Putamen (tissue), 1 donor: ENCODE data around the gene GALNT18.

Source experiments
- DNase-seq: peaks from one replicate; pipeline ENCODE4 v3.0.0-alpha.2; 2016; ENCODE audit warnings: low spot score

The GALNT18 gene

DNA sequence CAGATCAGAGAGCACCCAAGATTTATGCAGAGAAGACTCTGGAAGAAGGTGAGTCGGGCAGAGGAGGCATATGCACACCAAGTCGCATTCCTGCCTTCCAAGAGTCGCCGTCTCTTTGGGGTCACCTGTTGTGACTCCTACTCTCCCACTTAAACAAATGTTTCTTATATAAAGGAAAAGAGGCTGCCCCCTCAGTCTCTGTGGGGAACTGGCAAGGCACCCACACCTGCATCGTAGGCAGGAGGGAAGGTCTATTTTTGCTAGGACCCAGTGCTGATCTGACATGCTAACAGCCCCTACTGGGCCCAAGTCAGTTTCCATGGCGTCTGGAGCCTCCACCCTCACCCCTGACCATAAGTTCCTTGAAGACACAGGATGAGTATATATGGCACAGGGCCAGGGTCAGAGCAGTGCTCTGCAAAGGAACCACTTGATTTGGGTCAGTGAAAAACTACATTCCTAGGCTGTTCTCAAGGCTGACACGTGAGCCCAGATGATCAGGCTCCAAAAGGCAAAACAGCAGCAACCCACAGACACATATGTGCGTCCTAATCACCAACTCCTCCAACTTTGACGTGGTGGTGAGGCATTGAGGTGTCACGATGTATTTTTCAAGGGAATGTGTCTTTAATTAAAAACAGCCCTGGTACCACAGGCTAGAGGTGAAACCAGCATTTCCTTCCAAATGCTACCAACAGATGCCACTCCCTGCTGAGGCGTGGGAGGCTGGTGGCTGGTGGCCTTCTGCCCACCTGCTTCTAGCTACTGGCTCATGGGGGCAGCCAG, 213.2 kb downstream of the GALNT18 start:
- no peak for DNase-seq

DNA sequence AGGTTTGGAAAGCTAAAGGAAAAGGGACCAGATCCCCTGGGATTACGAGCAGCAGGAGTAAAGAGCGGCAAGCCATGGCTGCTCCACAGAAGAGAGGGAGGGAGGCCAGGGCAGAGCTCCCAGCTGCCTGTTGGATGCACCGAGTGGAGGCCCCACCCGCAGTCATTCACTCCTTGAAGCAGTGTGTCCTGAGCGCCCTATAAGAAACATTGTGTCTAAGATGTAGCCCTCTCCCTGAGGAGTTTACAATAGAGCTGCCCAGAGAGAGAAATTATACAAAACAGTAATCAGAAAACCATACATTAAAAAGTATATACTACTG, 214.1 kb downstream of the GALNT18 start:
- DNase-seq = no peak

DNA sequence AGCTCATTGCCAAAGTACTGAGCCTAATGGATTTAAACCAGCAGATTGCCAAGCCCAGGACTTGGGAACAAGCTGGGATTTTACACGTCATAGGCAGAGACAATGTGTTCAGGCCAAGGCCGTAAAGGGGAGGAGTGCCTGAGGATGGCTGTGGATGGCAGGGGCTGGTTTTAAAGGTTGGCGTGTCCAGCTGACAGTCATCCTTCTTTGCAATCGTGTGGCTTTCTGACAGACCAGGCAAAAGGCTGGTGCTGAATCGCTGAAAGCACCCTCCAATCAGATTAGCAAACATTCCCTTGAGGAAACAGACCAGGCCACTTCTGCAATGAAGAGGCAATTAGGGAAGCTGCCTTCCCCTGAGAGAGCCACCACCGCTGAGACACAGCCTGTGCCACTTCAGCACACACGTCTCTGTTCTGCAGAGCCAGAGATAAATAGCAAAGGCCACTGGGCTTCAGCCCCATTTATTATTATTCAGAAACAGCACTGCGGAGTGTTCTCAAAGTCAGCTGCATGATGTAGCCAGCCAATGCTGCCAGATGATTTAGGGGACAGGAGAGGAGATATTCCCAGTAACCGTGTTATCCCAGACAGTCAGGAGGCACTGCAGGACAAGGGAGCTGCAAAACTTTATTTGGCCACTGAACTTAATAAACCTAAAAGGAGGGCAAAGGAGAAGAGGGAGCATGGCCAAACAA, 214.6 kb downstream of the GALNT18 start:
- DNase-seq = no peak

DNA sequence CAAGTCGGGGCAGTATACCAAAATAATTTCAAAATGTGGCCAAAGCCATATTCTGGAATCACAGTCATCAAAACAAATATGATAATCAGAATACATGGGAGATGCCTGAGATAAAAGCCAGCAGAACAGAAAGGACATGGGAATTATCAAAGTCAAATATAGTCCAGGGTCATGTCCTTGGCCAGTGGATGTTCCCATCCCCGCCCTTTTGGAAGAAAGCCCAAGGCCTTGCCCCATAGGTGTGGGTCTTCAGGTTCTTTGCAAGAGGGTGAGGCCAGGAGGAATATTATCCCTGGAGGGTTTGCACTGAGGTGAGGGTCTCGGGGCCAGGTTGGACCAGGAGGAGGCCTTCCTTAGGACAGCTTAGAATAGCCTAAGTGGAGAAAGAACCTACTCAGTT, 215.2 kb downstream of the GALNT18 start:
- no peak for DNase-seq

DNA sequence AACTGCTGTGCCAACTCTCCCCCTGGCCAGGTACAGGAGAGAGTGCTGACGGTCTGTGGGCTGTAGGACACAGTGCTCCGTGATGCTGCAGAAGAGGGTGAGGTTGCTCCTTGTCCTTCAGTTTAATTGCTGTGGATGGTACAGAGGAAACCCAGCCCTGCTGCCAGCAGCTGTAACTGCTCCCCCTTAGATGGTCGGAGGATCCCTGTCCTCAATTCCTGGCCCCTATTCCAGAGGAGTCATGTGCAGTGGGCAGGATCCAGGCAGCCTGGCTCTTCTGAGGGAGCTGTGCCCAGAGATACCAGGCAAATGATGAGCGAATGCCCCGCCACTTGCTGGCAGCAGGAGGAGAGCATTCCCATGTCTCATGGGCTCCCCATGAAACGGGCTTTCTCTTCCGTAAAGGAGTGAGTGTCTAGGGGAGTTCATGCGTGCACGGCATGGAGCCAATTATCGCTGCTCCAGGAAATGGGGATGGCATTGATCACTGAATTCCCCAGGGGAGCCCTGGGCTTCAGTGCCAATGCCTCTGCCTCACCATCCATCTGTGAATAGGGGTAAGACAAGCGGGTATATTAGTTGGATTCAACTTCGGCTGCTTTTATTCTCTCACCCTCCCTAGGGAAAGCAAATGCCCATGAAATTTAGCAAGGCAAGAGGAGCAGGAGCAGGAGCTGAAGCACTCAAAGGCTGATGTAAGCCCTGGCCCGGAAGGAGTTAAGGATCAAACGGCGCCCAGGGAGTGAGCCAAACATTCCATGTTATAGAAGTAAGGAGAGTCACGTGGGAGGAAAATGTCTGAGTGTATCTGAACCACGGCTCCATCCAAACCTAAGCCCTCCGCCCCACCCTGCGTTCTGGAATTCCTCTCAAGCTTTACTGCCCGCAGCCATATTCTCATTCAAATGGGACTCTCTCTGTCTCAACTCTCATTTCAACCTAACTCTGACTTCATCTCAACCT, 217.8 kb downstream of the GALNT18 start:
- DNase-seq = no peak

DNA sequence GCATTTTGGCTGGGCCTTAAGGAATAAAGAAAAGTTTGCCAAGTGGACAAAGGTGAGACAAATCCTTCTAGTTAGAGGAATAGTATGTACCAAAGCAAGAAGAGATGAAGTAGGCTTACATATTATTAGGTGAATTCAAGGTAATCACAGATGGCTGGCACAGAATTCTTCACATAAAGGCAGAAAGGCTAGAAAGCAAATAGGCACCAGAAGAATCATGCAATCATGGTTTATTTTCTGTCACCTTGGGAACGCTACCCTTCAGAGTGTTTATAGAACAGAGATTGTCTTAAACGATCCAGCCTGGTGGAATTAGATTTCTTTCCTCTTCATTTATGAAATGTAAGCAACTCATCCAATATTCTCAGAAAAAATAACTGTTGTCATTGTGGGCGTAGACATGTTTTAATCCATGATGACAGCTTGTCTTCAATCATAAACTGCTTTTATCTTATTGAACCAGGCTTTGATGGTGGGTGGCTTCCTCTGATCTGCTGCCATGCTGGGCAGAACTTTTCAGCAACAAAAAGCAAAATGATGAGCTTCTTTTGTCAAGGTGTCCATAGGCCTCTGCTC, 219.8 kb downstream of the GALNT18 start:
- DNase-seq = no peak

DNA sequence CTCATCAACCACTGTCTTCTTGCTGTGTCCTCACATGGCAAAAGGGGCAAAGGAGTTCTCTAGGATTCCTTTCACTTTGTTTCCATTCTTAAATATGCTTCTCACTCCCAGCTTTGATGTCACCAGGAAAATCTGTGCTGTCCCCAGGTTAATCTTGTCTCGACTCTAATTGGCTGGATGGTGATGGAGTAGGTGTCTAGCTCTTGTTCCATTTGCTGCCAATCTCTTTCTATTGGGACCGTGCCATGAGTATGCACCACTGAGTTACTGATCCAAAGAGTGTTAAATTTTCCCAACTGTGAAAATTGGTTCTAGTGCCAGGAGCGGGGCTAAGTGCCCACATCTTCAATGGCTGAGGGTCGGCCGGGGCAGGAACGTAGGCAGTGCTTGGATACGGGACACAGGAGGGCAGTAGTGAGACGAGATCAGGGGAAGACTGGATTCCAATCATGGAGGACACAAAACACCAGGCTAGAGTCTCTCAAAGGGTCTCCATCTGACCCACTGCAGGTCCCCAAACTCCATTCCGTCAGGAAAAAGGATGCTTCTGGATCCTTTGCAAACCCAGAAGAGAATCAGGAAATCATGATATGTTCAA, 221.1 kb downstream of the GALNT18 start:
- no peak for DNase-seq

DNA sequence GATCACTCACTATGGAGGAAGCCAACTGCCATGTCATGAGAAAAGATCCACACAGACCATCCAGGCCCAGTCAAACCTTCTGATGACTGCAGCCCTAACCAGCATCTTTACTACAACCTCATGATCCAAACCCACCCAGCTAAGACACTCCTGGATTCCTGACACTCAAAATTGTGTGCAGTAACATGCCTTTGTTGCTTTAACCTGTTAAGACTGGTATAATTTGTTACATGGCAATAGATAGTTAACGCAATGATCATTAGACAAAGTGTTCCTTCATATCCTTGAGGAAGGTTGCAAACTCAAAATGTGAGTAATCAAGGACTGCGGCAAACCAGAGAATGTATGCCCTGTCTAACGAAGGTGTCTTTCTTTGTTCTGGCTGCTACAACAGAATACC, 221.7 kb downstream of the GALNT18 start:
- DNase-seq = no peak

DNA sequence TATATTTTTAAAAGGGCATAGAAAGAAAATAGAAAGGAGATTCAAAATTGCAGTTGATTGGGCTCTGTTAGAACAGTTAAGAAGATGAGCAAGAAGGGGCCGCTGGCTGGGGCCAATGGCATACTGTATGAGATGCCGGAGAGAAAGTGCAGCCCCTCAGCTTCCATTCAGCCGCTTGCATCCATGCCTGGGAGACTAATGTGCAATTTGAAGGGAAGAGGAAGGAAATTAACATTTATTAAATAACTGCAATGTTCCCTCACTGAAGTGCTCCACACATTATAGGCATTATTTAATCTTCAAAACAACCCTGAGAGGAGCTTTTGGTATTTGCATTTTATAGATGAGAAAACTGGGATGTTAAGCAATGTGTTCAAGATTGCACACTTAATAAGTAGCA, 224.0 kb downstream of the GALNT18 start:
- DNase-seq = no peak

DNA sequence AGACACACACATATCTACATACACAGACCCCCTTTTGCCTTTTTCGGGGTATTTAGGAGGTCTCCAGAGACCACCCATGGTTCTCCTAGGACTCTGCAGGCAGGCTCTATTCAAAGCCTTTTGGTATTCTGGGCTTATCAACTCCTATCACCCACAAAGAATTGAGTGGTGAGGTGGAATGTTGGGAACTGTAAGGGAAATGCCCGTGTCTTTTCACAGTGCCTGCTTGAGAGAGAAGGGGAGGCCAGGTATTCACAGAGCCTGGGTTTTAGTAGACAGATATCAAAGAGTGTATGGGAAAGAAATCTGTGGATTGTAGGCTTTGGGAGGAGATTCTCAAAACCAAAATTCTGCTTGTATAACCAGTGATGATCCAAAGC, 224.8 kb downstream of the GALNT18 start:
- no peak for DNase-seq

DNA sequence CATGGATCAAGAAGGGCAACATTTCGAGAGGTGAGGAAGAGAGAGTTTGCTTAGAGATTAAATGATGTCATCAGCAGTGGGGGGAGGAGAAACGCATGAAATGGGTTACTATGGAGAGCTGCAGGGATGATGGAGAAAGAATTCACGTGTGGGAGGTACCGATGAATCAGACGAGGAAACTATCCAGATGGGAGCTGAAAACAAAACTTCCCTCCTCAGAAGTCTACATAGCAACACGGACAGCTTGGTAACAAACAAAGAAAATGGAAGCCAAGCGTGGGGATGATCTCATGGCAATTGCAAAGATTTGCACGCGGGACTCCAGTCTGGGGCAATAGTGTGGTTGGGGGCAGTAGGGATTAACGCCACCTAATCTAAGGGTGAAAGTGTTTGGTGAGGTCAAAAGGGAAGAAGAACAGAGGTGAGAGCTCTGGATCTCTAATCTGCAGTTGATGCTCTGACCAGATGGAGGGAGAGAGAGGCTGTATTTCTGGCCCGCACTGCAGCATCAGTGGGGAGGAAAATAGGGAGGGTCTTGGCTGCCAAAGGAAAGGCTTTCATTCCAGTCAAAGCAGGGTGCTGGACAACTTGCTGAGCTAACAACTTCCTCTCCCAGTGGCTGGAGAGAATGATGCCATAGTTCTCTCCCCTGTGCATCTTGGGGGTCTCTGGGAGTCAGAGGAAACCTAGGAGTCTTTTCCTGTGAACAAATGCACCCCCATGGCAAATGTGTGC, 225.3 kb downstream of the GALNT18 start:
- DNase-seq = peak; percentile 57

DNA sequence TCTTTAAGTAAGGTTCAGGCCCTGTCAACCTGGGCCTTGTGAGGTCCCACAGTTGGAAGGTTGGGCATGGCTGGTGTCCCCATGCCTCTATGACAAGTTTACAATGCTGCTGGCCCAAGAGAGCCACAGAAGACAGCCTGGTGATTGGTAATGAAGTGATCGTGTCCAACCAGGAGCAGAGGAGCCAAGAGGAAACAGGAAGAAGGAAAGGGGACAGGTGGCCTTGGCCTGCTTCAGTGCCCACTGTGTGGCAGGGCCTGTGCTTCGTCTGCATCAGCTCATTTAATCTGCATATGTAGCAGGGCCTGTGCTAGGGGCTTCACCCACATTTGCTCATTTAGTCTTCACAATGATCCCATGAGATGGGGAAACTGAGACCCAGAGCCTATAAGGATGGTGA, 226.7 kb downstream of the GALNT18 start:
- DNase-seq = no peak

DNA sequence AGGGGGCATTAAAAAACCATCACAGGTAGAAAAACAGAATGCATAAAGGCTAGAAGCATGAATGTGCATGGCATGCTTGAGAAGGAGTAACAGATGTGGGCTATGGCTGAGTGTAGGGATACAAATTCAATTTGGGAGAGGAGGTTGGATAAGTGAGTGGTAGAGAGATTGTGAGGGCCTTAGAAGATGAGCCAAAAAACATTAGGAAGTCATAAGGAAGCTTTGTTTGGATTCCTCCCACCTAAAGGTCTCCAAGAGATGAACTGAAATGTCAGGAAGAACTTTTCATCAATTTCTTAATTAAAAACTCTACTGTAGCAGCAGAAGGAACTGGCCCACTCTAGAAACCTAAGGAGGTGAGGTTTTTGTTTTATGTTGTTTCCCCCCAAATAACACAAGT, 227.6 kb downstream of the GALNT18 start:
- DNase-seq = no peak

DNA sequence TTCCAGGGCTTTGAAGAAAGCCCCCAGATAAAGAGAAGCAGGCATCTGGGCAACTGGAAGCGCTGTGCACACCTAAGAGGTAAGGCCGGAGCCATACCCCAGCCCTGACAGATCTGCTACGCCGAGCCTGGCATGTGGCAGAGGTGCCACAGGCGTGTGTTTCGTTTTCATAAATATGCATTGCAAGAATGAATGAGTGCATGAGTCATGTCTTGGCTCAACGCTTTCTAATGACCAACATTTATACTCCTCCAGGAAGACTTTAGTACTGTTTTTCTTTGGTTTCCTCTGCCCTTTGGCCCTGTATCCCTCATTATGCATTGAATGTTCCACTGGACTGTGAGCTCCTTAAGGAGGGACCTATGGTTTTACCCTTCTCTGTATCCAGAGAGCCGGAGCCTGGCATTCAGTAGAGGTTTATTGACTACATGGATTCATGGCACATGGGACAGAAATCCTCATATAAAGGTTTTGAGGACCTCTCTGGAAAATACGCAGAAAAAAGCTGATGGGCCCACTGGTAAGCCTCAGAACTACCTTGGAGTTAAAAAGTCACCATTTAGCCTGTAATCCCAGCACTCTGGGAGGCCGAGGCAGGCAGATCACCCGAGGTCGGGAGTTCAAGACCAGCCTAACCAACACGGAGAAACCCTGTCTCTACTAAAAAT, 229.9 kb downstream of the GALNT18 start:
- no peak for DNase-seq

DNA sequence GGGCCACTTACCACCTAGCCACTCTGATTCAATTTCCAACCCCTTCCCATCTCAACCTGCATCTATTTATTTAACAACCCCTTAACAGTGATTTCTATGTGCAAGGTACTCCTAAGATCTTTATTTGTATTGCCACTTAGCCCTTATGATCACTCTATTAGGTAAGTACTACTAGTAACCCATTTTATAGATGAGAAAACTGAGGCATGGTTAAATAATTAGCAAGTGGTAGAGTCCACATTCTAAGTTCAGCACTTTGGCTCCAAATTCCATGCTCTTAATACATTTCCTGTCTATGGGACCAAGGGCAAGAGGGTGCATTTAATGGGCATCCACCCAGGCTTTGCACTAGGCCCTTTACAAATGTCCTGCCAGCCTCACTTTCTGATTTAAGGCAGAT, 230.6 kb downstream of the GALNT18 start:
- DNase-seq = no peak

DNA sequence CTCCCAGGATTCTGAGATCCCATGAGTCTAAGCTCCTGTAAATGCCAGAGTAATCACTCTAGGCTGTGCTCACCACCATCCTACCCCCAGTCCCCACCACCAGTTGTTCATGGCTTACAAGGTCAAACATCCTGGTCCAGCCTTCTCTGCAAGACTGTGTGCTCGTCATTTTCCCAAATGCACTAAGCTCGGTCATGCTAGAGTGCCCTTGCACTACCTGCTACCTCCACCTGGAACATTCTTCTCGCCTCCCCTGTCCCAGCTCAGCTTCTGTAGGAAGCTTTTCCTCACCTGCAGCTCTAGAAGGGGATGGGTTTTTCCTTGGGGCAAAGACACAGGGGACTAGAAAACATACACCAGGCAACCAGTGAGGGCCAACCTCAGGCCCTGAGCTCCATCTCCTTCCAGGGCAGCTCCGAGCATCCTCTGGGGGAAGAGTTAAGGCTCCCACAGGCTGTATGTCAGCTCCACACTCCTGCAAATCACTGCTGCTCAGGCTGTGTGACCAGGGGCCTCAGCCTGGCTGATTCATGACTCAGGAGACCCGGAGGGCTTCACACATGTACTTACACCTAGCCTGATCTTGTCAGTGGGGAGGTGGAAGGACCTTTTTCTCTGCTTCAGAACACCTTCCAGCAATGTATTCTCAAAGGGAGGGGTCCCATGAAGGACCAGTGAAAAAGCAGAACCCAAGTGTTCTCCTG, 231.6 kb downstream of the GALNT18 start:
- no peak for DNase-seq

DNA sequence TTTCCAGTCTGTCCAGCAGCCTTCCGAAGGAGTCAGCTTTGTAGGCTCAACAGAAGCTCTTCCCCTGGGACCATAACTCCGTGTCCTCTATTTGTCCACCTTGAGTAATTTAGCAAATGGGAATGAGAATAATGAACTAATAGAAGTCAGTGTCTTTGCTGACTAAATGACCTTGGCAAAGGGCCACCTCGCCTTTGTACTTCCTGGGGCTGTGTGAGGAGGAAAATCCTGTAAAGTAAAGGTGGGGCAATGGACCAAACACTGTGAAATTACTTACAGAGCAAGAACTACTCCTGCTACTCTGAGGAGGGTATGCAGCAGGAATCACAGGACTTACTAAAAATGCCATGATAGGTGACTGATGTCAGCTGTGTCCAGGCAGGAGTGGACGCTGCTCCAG, 232.6 kb downstream of the GALNT18 start:
- DNase-seq = no peak

DNA sequence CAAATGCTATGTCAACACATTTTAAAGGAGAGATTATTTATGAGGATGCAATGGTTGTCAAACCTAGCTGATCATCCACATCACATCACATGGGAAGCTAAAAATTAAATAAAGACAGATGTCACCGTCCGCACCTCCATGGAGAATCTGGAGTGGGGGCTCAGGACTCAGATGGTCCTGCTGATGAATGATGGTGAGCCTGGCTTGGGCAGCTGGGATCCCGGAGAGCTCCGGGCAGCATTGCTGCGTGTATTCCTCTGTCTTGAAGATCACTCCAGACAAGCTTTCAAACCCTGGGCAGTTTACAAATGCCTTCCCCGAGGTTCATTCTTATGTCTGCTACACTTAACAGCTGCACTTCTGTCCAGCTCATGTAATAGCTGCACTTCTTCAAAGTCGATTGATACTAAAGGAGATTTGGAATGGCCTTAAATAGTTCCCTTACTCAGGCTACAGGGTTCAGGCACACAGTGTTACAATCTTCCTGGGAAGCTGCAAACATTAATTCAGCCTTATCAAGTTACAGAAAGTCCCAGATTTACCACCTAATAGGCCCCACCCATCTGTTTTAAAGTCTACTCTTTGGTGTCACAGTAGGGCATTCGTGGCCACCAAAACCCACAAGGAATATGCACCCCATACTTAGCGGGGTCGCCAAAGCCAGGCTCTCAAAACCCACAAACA, 234.0 kb downstream of the GALNT18 start:
- DNase-seq = no peak

DNA sequence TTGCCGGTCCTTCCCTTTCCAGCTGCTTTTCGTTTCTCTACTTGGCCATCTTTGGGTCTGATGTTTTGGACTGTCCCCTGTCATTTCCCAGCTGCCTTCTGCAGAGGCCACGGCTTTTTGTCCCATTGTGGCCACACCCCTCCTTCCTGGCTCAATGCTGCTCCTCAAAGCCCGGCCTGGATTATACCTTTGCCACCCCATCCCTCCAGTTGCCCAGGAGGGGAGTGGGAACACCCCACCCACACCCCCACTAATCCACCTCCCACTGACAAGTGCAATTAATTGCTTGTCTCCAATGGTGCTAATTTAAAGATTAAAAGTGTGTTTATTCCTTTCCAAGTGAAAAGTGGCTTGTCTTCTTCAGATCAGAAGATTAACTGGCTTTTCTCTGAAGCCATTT, 234.6 kb downstream of the GALNT18 start:
- DNase-seq = no peak

DNA sequence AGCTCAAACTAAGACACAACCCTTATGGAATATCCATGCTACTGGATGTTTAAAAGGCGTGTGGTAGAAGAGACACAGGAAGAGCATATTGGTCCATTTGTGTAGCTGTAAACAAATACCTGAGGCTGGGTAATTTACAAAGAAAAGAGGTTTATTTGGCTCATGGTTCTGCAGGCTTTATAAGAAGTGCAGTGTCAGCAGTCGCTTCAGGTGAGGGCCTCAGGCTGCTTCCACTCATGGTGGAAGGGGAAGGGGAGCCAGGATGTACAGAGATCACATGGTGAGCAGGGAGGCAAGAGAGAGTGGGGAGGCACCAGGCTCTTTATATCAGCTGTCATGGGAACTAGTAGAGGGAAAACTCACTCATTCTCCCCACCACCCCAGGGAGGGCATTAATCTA, 237.0 kb downstream of the GALNT18 start:
- no peak for DNase-seq
